ENCODE data around the gene STEAP3. TPM values are rescaled to one million over a fixed set of nuclear protein-coding genes. Genes with fewer than 3 reads are reported as not detected.

Gene STEAP3
- total and polyA plus RNA-seq, 2 donors (not counting 3 experiments of a cell fraction or from before 2014, with no cell fraction given), result 8.6 to 17.4 TPM

DNA sequence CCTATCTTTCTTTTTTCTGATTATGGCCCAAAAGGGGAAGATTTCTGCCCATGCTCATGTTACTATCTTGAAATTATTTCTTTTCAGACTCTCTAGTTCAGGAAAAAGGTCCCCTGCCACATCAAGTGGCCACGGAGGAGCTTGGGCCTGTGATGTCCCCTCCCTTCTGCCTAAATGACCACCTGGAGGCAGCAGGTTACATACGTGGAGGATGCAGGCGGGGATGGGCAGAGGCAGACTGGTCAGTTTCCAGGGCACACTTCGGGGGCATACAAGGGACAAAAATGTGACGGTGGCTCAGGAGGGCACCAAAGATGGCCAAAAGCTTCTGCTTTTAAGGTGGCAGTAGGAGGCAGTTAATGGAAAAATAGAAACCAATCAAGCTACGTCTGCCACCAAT lies 30.7 kb upstream of the STEAP3 start:
- H3K4me1 ChIP-seq (ENCODE audit: control insufficient read depth, extremely low read depth, insufficient read depth, low read length), result peaks cover 4% of the 10 kb centered on the region
- FAIRE-seq (no peak), DNase-seq (ENCODE audit: low read depth, low spot score) (no peak)
- no peak overlapping the region for H3K9ac ChIP-seq (replicated peaks; ENCODE audit: extremely low read depth, insufficient read depth, low read length)
- no peak for TF ChIP-seq JUN (IDR thresholded peaks at IDR 0.05; ENCODE audit: borderline replicate concordance, insufficient read depth, insufficient read length, low read depth)
- no peak for TF ChIP-seq CTCF (IDR thresholded peaks at IDR 0.05; ENCODE audit: extremely low read depth in 1 of 2, insufficient read depth in 1 of 2, low read depth in 1 of 2, low read length in 2 of 2)
- no peak for TF ChIP-seq POLR2AphosphoS5 (IDR thresholded peaks at IDR 0.05; ENCODE audit: insufficient read depth, low read depth, low read length)
- no peak for TF ChIP-seq MAX (IDR thresholded peaks at IDR 0.05; ENCODE audit: insufficient read depth, insufficient read length)
- TF ChIP-seq MYC (IDR thresholded peaks at IDR 0.05; ENCODE audit: low read depth, low read length), result no peak
- TF ChIP-seq POLR2A (IDR thresholded peaks at IDR 0.05; ENCODE audit: low read depth, low read length), result no peak
- TF ChIP-seq GATA2 (IDR thresholded peaks at IDR 0.05; ENCODE audit: insufficient read depth, insufficient read length, low read depth, low read length), result no peak
- TF ChIP-seq FOS (IDR thresholded peaks at IDR 0.05; ENCODE audit: borderline replicate concordance, insufficient read depth, low read length), result no peak
- no peak for TF ChIP-seq EZH2 (IDR thresholded peaks at IDR 0.05; ENCODE audit: borderline replicate concordance, low read depth, low read length, severe bottlenecking)
- H3K27ac ChIP-seq (ENCODE audit: insufficient read depth, low read depth, low read length), result no peak overlapping the region
- ChIA-PET CTCF (interaction anchor here (0.9 kb wide), 1 partner anchor 26 kb away, joined by 3 read pairs; no protein-coding TSS in a partner anchor), POLR2A (no interaction called here)
- H3K4me2 ChIP-seq (ENCODE audit: insufficient read depth, low read length), result no peak overlapping the region
- H4K20me1 ChIP-seq (replicated peaks; ENCODE audit: control insufficient read depth, extremely low read depth, insufficient read depth, low read length), result no peaks in the 10 kb centered on the region
- H3K4me3 ChIP-seq (replicated peaks in 1 of 3; ENCODE audit: insufficient read depth in 1 of 3, low read depth in 1 of 3, low read length in 3 of 3), result no peak overlapping the region
- H3K27me3 ChIP-seq (ENCODE audit: control insufficient read depth in 2 of 2, insufficient read depth in 2 of 2, low read length in 2 of 2), result no peaks in the 10 kb centered on the region
- H3K36me3 ChIP-seq (ENCODE audit: control insufficient read depth in 2 of 2, extremely low read depth in 1 of 2, insufficient read depth in 2 of 2, low read length in 2 of 2), result no peaks in the 10 kb centered on the region
- intact Hi-C loops (cut with micrococcal nuclease) (no loop called here), dilution Hi-C loops (cut with MboI; ENCODE audit: extremely low pct_ligation_motif_present, low sequenced_read_pairs) (no loop called here)
- no peaks in the 10 kb centered on the region for H3K79me2 ChIP-seq (ENCODE audit: control insufficient read depth, insufficient read depth, low read length)
- H2AFZ ChIP-seq (ENCODE audit: low read depth, low read length), result no peak overlapping the region
- H3K9me3 ChIP-seq (replicated peaks; ENCODE audit: control insufficient read depth, insufficient read depth, low read length), result no peaks in the 10 kb centered on the region
- BruUV-seq (replicated peaks), result no TSS peak
- H3K9me1 ChIP-seq (replicated peaks; ENCODE audit: control insufficient read depth, extremely low read depth, insufficient read depth, low read length), result no peaks in the 10 kb centered on the region
